Stimulated activated CD4-positive, alpha-beta T cell treated with anti-CD3 and anti-CD28 coated beads, Interleukin-15, amount 100 ng/mL, for 48 hours (primary cell): ENCODE data around the gene WDR33.

Experiments used
- DNase-seq, 2 donors: peaks; one replicate each; pipeline ENCODE4 v3.0.0-alpha.2; 2020; ENCODE audit warnings: low read depth in 2 of 2

Gene WDR33

DNA sequence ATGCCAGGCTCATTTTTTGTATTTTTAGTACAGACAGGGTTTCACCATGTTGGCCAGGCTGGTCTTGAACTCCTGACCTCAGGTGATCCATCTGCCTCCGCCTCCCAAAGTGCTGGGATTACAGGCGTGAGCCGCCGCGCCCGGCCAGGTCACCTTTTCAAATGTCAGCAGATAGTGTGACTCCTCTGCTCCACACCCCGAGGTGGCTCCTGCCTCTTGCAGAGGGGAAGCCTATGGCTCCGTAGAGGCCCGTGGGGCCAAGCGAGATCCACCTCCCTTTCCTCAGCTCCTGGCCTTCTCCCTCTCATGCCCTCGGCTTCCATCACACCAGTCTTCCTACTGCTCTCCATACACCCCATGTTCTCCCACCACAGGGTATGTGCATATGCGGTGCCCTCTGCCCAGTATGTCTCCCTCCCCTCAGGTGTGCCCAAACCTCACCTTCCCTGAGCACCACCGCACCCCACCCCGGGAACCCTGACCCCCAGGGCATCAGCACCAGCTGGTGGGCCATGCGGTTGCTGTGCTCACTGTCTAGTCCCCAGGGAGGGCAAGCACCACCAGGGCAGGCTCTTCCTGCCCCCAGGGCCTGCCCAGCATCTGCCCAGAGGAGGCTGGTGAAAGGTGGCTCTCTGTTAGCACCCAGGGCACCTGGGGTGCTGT lies 154.3 kb downstream of the WDR33 start:
- no peak for DNase-seq

DNA sequence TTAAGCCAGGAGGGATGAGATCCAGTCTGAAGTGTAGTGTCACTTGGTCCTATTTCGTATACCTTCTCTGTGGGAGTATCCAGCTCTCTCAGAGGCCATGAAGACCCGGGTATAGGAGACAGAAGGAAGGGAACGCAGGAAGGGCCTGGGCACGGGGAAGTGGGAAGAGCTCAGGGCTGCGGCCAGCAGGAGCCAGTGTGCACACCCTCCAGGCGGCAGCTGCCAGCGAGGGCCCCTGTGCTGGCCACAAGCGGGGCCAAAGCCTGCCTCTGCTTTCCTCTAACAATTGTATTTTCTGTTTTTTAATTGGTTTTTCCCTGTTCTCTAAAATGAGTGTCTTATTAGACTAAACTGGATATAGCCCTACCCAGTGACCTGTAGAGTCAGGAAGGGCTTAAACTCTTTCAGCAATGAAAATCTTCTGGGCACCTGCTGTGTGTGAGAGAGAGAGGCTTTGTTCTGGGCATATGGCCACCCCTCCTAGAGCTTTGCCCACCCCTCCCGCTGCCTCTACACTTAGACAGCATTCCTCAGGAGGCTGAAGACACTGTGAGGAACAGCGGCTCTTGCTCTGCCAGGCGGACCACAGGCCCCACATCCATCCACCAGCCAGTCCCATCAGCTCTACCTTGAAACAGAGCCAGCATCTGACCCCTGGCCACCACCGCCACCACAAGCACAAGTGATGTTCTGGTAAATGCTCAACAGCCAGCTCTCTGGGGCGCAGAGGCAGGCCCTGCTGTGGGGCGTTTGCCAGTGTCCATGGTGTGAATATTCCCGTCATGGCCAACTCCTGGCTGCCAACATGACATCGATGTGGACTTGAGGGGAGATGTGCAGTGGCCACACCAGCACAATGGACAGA lies 155.5 kb downstream of the WDR33 start:
- no peak for DNase-seq

DNA sequence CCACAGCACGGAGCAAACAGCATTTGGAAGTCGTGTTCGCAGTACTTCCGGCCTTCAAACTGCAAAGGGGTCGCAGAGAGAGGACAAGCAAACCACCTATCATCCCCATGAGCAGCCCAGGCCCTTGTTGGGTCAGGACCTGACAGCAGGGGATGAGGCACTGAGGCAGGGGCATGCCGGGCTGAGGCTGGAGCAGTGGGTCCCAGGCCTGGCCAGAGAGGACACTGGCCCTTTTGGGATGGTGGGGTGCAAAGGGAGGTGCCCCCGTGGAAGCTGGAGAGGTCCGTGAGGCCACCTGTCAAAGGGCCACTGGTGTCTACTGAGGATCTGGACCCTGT lies 156.2 kb downstream of the WDR33 start:
- no peak for DNase-seq

DNA sequence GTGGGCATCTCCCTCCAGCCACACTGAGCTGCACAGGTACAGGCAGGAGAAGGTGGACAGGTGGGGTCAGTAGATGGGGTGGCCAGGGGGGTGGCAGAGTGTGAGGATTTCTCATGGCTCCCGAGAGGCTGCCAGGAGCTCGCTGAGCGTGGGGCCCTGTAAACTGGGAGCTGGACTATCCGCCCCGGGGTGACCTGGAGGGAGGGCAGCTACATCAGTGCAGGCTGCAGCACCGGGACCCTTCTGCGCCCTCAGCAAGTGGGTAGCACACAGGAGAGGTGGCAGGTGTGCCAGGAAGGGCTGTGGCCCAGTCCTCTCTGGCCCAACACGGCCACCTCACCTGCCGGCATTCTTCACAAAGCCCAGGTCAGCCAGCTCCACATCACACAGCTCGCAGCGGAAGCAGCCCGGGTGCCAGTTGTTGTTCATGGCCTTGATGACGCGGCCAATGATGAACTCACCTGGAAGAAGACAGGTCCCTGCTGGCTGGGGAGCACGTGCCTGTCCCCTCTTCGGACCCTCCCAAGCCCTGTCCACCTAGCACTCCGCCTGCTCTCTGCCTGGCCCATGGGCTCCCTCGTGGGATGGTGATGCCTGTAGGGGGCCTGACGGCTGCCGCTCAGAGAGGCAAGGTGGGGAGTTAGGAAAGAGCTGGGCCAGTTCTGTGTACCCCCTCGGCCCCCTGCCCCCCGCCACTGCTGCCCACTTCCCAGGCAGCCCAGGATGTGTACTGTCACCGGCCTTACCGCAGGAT lies 156.7 kb downstream of the WDR33 start:
- DNase-seq, result no peak

DNA sequence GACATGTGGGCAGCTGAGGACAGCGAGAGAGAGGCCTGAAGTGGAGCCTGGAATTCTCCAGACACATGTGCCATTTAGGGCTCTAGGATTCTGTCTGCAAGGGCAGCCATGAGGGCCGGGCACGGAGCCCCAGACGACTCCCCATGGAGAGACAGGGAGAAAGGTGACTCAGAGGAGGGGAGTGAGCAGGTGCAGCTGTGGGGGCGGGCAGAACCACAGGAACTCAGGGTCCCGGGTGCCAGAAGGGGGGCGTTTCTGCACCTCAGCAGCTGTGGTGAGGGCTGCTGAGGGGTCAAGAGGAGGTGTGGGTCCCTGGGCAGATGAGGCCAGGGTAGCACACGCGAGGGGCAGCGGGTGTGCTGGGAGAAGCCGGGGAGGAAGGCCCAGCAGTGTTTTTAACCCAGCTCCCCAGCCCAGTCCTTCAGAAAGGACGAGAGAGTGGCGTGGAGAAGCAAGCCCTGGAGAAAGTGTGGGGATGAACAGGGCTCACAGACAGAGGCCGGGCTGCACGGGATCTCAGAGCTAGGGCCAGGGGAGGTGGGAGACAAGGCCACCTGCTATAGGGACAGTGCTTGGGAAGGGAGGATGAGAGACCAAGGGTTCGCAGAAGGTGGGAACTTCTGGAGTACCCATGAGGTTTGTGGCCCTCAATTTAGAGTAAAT lies 157.4 kb downstream of the WDR33 start:
- DNase-seq, result no peak

DNA sequence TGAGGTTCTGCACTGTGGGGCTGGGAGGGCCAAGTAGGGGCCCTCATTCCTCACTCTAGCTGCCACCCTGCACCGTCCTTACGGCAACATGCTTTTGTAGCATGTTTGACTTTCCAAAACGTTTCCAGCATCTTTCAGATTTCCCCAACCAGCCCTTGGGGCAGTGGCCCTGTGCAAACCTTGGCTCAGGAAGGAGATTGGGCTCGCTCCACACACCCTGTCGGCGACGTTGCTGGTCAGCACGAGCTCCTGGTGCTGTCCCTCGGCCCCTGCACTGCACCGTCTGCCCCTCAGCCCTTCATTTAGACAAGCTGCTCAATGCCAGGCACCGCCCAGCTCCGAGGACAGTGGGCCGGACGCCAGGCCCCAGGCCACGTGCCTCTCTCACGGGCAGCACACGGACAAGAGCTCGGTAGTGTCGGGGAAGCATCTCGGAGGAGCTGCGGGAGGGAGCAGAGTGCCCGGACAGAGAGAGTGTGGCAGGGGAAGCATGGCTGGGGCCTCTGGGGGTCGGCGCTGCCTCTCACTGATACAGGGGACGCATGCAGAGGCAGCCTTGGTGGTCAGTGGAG lies 158.1 kb downstream of the WDR33 start:
- no peak for DNase-seq

DNA sequence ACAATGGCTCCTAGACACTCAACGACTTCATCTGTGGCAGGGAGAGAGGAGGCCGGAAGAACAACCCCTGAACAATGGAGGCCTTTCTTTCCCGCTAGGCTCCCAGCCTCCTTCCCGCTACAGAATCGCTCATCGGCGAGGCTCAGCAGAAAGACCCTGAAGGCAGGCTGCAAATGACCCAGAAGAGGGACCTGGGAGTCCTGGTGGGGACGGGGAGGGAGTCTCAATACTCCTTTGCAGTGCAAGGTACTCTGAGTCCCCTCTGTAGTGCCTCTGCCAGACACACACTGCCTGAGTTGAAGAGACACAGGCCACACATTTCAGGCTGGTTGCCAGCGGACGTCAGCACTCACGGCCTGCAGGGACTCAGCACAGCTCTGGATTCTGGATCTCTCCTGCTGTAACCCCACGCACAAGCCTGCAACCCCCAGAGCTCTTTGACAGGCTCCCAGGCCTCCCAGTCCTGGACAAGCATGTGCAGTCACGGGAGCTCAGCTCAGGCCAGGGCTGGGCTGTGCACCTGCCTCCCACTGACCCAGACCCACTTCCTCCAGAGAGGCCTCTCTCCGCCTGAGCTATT lies 158.9 kb downstream of the WDR33 start:
- DNase-seq, result no peak

DNA sequence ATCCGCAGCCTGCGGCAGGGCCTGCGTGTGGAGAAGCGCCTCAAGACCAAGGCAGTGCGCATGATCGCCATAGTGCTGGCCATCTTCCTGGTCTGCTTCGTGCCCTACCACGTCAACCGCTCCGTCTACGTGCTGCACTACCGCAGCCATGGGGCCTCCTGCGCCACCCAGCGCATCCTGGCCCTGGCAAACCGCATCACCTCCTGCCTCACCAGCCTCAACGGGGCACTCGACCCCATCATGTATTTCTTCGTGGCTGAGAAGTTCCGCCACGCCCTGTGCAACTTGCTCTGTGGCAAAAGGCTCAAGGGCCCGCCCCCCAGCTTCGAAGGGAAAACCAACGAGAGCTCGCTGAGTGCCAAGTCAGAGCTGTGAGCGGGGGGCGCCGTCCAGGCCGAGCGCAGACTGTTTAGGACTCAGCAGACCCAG lies 159.6 kb downstream of the WDR33 start:
- DNase-seq, result no peak
